ENCODE data around the gene TMEM151A.

DNA sequence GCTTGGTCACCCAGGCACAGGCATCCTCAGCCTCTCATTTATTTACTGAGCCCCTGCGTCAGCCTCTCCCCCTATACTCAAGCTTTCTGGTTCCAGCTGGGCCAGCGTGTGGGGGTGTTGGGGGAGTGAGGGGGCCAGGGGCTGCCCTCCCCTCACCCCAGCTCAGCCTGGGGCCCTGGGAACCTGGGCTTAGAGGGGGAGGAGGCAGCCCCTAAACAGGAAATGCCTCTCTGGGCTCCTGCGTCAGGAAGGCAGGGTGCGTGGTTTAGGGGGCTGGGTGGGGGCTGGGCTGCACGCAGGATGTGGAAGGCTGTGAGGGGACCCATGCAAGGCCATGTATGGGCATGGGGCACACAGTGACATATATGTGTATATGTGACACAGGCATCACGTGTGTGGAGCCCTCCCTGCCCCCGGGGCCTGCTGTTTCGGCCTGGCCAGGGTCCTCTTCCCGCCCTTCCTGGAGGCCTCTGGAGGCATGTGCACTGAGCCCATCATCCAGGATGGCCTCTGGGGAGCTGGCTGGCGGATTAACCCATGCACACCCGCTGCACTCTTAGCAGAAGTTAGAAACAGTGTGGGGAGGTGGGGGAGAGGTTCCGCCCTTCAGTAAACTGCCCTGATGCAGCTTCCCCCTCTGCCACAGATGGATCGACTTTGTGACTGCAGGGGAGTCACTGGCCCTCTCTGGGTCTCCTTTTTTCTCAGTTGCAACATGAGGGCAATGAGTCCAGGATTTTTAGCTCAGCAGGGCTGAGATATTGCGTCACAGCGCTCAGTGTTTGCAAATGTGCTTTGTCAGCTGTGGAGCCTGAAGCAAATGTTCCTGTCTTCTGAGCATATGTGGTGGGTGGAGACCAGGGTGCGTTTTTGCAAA, 26.3 kb downstream of the TMEM151A start:
- TF ChIP-seq, protein P1, sequence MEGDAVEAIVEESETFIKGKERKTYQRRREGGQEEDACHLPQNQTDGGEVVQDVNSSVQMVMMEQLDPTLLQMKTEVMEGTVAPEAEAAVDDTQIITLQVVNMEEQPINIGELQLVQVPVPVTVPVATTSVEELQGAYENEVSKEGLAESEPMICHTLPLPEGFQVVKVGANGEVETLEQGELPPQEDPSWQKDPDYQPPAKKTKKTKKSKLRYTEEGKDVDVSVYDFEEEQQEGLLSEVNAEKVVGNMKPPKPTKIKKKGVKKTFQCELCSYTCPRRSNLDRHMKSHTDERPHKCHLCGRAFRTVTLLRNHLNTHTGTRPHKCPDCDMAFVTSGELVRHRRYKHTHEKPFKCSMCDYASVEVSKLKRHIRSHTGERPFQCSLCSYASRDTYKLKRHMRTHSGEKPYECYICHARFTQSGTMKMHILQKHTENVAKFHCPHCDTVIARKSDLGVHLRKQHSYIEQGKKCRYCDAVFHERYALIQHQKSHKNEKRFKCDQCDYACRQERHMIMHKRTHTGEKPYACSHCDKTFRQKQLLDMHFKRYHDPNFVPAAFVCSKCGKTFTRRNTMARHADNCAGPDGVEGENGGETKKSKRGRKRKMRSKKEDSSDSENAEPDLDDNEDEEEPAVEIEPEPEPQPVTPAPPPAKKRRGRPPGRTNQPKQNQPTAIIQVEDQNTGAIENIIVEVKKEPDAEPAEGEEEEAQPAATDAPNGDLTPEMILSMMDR (IDR thresholded peaks at IDR 0.05), result no peak
- TF ChIP-seq EP300 (IDR thresholded peaks at IDR 0.05) (no peak), POLR2AphosphoS5 (IDR thresholded peaks at IDR 0.05) (peak; percentile 36 to 55)
